BE2C (cell line): ENCODE measurements around the gene EPHA6.

Source experiments
- DNase-seq: peaks from one replicate; pipeline ENCODE4 v3.0.0-alpha.2; 2020
- H3K27me3 ChIP-seq: fragments of 250-450 bp; sonication (Bioruptor Pico); 2 replicates; pipeline ENCODE4 v1.5.1; 2020; ENCODE audit warnings: mild to moderate bottlenecking
- H3K36me3 ChIP-seq: fragments of 250-450 bp; sonication (Bioruptor Pico); 2 replicates; pipeline ENCODE4 v1.5.1; 2020; ENCODE audit warnings: mild to moderate bottlenecking
- H3K4me1 ChIP-seq: fragments of 250-450 bp; sonication (Bioruptor Pico); 2 replicates; pipeline ENCODE4 v1.5.1; 2020
- H3K4me3 ChIP-seq: 2 replicates; pipeline ENCODE4 v1.5.1; 2011; ENCODE audit warnings: low read depth, low read length
- H3K9me3 ChIP-seq: fragments of 250-450 bp; sonication (Bioruptor Pico); 2 replicates; pipeline ENCODE4 v1.5.1; 2020
- TF ChIP-seq, protein P1 (sequence below): IDR thresholded peaks from 2 replicates; pipeline ENCODE4 v1.5.1; 2012; ENCODE audit warnings: mild to moderate bottlenecking, low read depth, low read length

EPHA6 gene

DNA sequence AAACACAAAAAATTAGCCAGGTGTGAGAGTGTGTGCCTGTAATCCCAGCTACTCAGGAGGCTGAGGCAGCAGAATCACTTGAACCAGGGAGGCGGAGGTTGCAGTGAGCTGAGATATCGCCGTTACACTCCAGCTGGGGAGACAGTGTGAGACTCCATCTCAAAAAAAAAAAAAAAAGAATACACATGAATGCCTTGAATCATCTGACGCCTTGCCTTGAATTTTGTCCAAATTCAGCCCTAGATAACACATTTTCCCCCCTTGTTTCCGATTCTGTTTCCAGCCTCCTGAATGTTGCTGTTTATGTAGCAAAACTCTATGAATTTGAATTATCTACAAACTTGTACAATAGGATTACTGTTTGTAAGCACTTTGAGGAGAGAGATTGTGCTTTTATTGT, 851.5 kb downstream of the EPHA6 start:
- no peak overlapping the region for H3K4me3 ChIP-seq
- no peak for DNase-seq
- H3K27me3 ChIP-seq = no peaks in the 10 kb centered on the region
- no peaks in the 10 kb centered on the region for H3K9me3 ChIP-seq
- peaks cover 6% of the 10 kb centered on the region for H3K4me1 ChIP-seq
- no peaks in the 10 kb centered on the region for H3K36me3 ChIP-seq
- TF ChIP-seq, protein P1, sequence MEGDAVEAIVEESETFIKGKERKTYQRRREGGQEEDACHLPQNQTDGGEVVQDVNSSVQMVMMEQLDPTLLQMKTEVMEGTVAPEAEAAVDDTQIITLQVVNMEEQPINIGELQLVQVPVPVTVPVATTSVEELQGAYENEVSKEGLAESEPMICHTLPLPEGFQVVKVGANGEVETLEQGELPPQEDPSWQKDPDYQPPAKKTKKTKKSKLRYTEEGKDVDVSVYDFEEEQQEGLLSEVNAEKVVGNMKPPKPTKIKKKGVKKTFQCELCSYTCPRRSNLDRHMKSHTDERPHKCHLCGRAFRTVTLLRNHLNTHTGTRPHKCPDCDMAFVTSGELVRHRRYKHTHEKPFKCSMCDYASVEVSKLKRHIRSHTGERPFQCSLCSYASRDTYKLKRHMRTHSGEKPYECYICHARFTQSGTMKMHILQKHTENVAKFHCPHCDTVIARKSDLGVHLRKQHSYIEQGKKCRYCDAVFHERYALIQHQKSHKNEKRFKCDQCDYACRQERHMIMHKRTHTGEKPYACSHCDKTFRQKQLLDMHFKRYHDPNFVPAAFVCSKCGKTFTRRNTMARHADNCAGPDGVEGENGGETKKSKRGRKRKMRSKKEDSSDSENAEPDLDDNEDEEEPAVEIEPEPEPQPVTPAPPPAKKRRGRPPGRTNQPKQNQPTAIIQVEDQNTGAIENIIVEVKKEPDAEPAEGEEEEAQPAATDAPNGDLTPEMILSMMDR = no peak

DNA sequence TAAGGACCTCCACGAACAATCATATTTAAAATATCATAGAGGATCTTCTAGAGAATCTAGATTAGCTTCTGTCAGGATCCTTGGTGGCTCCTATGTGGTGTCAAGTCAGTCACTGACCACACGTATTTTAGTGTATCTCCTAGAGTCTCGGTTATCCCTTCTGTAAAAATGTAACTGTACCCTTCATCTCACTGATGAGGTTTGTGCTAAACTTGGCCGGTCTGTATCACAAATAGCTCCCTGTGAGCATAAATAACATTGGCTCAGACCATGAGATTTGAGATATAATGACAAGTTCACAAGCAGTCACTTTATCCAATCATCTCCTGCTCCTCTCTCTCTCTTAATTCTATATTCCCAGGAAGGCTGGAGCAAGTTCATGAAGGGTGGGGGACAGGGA, 856.6 kb downstream of the EPHA6 start:
- Histone ChIP-seq H3K4me3 (no peak overlapping the region), H3K27me3 (no peaks in the 10 kb centered on the region), H3K4me1 (peaks cover 30% of the 10 kb centered on the region), H3K9me3 (no peaks in the 10 kb centered on the region), H3K36me3 (no peaks in the 10 kb centered on the region)
- TF ChIP-seq, protein P1 = no peak
- DNase-seq = no peak

DNA sequence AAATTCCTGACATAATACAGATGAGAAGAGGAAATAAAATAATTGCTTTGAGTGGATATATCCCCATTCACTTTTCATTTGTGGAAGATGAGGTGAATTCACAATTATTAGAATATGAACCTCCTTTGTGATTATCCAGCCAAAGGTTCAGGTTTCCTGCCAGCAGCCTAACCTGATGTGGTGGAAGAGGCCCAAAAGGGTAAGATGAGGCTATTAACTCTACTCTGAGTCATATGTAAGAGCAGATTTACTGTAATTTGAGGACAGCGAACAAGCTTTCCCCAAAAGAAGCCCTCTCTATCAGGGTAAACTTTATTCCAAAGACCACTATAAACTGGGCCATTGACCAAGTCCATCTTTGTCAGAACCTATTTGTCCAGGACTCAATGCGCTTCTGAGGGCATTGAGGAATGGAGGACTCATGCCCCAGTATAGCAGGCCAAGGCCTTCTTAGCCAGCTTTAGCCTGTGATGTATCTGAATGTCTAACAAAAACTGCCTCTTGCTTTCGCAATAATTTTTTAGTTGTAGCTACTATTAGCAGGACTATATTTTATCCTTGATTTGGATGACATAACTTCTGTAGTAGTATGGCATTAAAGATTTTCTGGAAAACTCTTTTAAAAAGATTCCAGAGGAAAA, 859.1 kb downstream of the EPHA6 start:
- TF ChIP-seq, protein P1 = no peak
- Histone ChIP-seq H3K4me1 (peaks cover 30% of the 10 kb centered on the region), H3K36me3 (no peaks in the 10 kb centered on the region), H3K9me3 (no peaks in the 10 kb centered on the region), H3K27me3 (no peaks in the 10 kb centered on the region), H3K4me3 (no peak overlapping the region)
- DNase-seq = no peak

DNA sequence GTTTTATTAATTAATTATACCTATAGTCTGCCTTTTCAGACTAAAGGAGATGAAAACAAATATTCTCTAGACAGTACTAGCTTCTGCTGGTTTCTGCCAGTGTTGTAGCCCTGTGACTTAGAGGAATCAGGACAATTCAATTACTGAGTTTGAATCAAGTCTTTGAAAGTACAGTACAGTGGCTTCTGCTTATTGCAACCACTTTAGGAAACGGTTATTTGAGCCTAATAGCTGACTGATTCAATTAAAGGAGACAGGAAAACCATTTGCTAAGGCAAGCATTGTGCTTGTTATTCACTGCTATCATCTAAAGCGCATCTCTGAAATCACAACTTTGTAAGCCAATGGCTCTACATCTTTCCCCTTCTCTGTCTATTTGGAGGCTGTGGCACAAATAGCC, 860.1 kb downstream of the EPHA6 start:
- Histone ChIP-seq H3K27me3 (no peaks in the 10 kb centered on the region), H3K4me3 (no peak overlapping the region), H3K4me1 (peaks cover 30% of the 10 kb centered on the region), H3K9me3 (no peaks in the 10 kb centered on the region), H3K36me3 (no peaks in the 10 kb centered on the region)
- no peak for DNase-seq
- TF ChIP-seq, protein P1 = no peak

DNA sequence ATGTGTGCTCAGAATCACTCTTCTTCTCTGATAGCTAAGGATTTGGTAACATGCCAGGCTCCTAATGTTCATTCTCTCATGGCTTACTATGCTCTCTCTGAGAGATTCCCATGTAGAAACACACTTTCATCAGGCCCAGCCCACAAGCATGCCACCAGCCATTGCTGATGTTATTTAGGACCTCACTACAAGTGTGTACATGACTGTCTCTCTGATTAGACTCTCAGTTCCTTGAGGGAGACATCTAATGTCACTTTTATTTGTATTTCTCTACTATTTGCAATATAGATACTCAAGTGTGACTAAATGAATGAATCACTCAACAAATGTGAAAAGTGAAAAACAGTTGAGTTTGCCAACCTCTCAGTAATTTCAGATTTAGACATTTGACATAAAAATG, 865.8 kb downstream of the EPHA6 start:
- no peaks in the 10 kb centered on the region for H3K27me3 ChIP-seq
- no peaks in the 10 kb centered on the region for H3K36me3 ChIP-seq
- H3K9me3 ChIP-seq = no peaks in the 10 kb centered on the region
- TF ChIP-seq, protein P1 = no peak
- DNase-seq = no peak
- no peak overlapping the region for H3K4me3 ChIP-seq
- no peaks in the 10 kb centered on the region for H3K4me1 ChIP-seq

DNA sequence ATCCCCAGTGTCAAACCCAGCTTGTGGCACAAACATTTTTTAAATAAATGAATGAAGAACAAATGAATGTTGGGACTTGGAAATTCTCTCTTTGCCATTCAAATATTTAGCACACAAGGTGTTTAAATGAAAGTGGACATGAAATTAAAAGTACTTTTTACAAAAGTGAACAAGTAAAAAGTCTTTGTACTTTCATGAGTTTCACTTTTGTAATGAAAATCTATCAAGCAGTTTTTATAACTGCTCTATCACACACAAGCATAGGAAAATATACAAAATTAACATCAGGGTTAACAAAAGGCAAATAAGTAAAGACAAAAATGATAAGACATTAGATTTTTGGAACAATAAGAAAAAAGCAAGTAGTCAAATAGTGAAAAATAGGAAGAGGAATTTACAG, 866.3 kb downstream of the EPHA6 start:
- H3K36me3 ChIP-seq = no peaks in the 10 kb centered on the region
- H3K9me3 ChIP-seq = no peaks in the 10 kb centered on the region
- TF ChIP-seq, protein P1 = no peak
- H3K4me1 ChIP-seq = no peaks in the 10 kb centered on the region
- no peaks in the 10 kb centered on the region for H3K27me3 ChIP-seq
- no peak overlapping the region for H3K4me3 ChIP-seq
- no peak for DNase-seq
